ENCODE measurements around the gene CNPY2.
"Not testable (repeated sequence)": the region's sequence is repeated elsewhere in the genome, so short reads cannot be mapped to it uniquely, and the experiment has no call there.

Gene CNPY2

GRCh38 chr12:56315622-56316473, at the start of gene CNPY2:
Gene CNPY2 (minus strand): TSS chr12:56315988. CDS start chr12:56315217, 771 bp downstream.
- peak; percentile 92 for DNase-seq (ENCODE audit: low read depth)

GRCh38 chr12:56362130-56363059, 46.6 kb upstream of the CNPY2 start, which contains the start of gene APOF:
Gene APOF (minus strand): TSS chr12:56362857. CDS start chr12:56362745, 112 bp downstream.
- no peak for DNase-seq (ENCODE audit: low read depth)

- DNase-seq (ENCODE audit: low read depth), result no peak
Measured at GRCh38 chr12:56361487-56362129, 45.8 kb upstream of the CNPY2 start.

- peak; percentile 99 for DNase-seq (ENCODE audit: low read depth)
Measured at GRCh38 chr12:56359851-56360767, 44.3 kb upstream of the CNPY2 start, which contains the start of gene STAT2. Gene STAT2 (minus strand): TSS chr12:56360107. CDS start chr12:56356571, 3,536 bp downstream.

- DNase-seq (ENCODE audit: low read depth), result peak; percentile 45
Measured at GRCh38 chr12:56358836-56359532, 43.2 kb upstream of the CNPY2 start.

GRCh38 chr12:56351325-56351724, 35.5 kb upstream of the CNPY2 start:
- DNase-seq (ENCODE audit: low read depth), result no peak

GRCh38 chr12:56350662-56351061, 34.9 kb upstream of the CNPY2 start:
- no peak for DNase-seq (ENCODE audit: low read depth)

- DNase-seq (ENCODE audit: low read depth), result no peak
Measured at GRCh38 chr12:56348776-56349175, 33.0 kb upstream of the CNPY2 start.

- not testable (repeated sequence) for DNase-seq (ENCODE audit: low read depth)
Measured at GRCh38 chr12:56347255-56347654, 31.5 kb upstream of the CNPY2 start.

- DNase-seq (ENCODE audit: low read depth), result no peak
Measured at GRCh38 chr12:56346675-56347074, 30.9 kb upstream of the CNPY2 start.

- DNase-seq (ENCODE audit: low read depth), result not testable (repeated sequence)
Measured at GRCh38 chr12:56342290-56342689, 26.5 kb upstream of the CNPY2 start.

- no peak for DNase-seq (ENCODE audit: low read depth)
Measured at GRCh38 chr12:56341616-56342015, 25.8 kb upstream of the CNPY2 start.

GRCh38 chr12:56339158-56339422, 23.3 kb upstream of the CNPY2 start:
- DNase-seq (ENCODE audit: low read depth), result no peak

GRCh38 chr12:56338308-56339157, 22.7 kb upstream of the CNPY2 start, which contains the start of gene IL23A:
Gene IL23A (plus strand): TSS chr12:56338884. CDS start chr12:56339045, 161 bp downstream.
- DNase-seq (ENCODE audit: low read depth), result no peak

GRCh38 chr12:56337753-56338251, 22.0 kb upstream of the CNPY2 start:
- DNase-seq (ENCODE audit: low read depth), result no peak

GRCh38 chr12:56336361-56337167, 20.8 kb upstream of the CNPY2 start:
- DNase-seq (ENCODE audit: low read depth), result no peak

GRCh38 chr12:56335527-56335926, 19.7 kb upstream of the CNPY2 start:
- not testable (repeated sequence) for DNase-seq (ENCODE audit: low read depth)

- DNase-seq (ENCODE audit: low read depth), result no peak
Measured at GRCh38 chr12:56334490-56334793, 18.7 kb upstream of the CNPY2 start.

Measured in HS-27A (cell line).